CD4-positive, alpha-beta T cell treated with Interleukin-4 for 1 hour (primary cell): ENCODE results near the gene SAFB2.

Experiments
- DNase-seq, 2 donors: peaks; one replicate each; pipeline ENCODE4 v3.0.0-alpha.2; 2020 to 2022

SAFB2 gene

GRCh38 chr19:5605362-5605761 is 17.2 kb downstream of the SAFB2 start:
- DNase-seq: no peak

GRCh38 chr19:5603626-5604025 is 18.9 kb downstream of the SAFB2 start:
- DNase-seq: no peak

- DNase-seq: no peak
Observed at GRCh38 chr19:5600797-5601196, 21.8 kb downstream of the SAFB2 start.

- DNase-seq: no peak
Observed at GRCh38 chr19:5595745-5596144, 26.8 kb downstream of the SAFB2 start.

- DNase-seq: no peak
Observed at GRCh38 chr19:5595129-5595528, 27.4 kb downstream of the SAFB2 start.

GRCh38 chr19:5594521-5594950 is 28.0 kb downstream of the SAFB2 start:
- no peak for DNase-seq

GRCh38 chr19:5593343-5594255 is 29.0 kb downstream of the SAFB2 start:
- DNase-seq: no peak

GRCh38 chr19:5592531-5593342 is 29.8 kb downstream of the SAFB2 start:
- DNase-seq: no peak

- DNase-seq: no peak
Observed at GRCh38 chr19:5591476-5591875, 31.1 kb downstream of the SAFB2 start.

- DNase-seq: no peak
Observed at GRCh38 chr19:5590865-5591154, 31.8 kb downstream of the SAFB2 start.

- no peak for DNase-seq
Observed at GRCh38 chr19:5590151-5590864, 32.3 kb downstream of the SAFB2 start.

- DNase-seq: no peak
Observed at GRCh38 chr19:5588906-5589676, 33.5 kb downstream of the SAFB2 start.

GRCh38 chr19:5588441-5588840 is 34.1 kb downstream of the SAFB2 start:
- no peak for DNase-seq

GRCh38 chr19:5587661-5588060 is 34.9 kb downstream of the SAFB2 start:
- DNase-seq: no peak

- DNase-seq: no peak
Observed at GRCh38 chr19:5587071-5587455, 35.5 kb downstream of the SAFB2 start.

GRCh38 chr19:5586300-5587070 is 36.1 kb downstream of the SAFB2 start:
- no peak for DNase-seq

GRCh38 chr19:5585461-5586299 is 36.9 kb downstream of the SAFB2 start:
- peak in 1 of 2 donors; percentile 40 for DNase-seq

- no peak for DNase-seq
Observed at GRCh38 chr19:5580161-5580571, 42.4 kb downstream of the SAFB2 start.

GRCh38 chr19:5579697-5580096 is 42.9 kb downstream of the SAFB2 start:
- DNase-seq: no peak

GRCh38 chr19:5579286-5579685 is 43.3 kb downstream of the SAFB2 start:
- no peak for DNase-seq
